ENCODE results near the gene DOK3. TPM values are rescaled to one million over a fixed set of nuclear protein-coding genes. Genes with fewer than 3 reads are reported as not detected.
A peak's percentile ranks its signal among the peaks of the same experiment; 100 is the strongest.

DOK3 gene
- total RNA-seq, 1 donor from 2014 or later: 4.2 TPM

- no peak for DNase-seq
Observed at GRCh38 chr5:177459819-177460628, 49.6 kb downstream of the DOK3 start.

DNA sequence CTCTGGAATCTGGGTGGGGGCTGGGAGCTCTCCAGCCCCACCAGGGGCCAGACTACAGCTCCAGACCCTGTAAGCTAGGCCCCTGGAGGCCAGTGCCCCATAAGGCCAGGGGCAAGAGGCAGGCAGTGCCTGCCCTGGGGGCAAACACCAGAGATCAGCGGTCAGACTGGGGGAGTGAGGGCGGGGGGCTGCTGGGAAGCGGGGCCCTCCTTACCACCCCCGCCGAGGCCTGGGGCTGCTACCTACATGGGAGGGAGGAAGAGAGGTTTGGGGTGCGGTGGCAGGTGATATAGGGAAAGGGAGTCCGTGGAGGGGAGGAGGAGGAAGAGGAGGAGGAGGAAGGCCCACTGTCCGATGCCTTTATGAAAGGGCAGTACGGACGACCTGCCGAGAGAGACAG is 50.3 kb downstream of the DOK3 start:
- DNase-seq (no peak), ATAC-seq (ENCODE audit: poor library complexity) (no peak)
- intact Hi-C loops (cut with DNase I): no loop called here

More at GRCh38 chr5:177459819-177460628, 49.6 kb downstream of the DOK3 start:
- intact Hi-C loops (cut with DNase I): no loop called here
- ATAC-seq (ENCODE audit: poor library complexity): no peak

GRCh38 chr5:177458912-177459350 is 50.7 kb downstream of the DOK3 start:
- DNase-seq: no peak
- ATAC-seq (ENCODE audit: poor library complexity): no peak
- intact Hi-C loops (cut with DNase I): no loop called here

DNA sequence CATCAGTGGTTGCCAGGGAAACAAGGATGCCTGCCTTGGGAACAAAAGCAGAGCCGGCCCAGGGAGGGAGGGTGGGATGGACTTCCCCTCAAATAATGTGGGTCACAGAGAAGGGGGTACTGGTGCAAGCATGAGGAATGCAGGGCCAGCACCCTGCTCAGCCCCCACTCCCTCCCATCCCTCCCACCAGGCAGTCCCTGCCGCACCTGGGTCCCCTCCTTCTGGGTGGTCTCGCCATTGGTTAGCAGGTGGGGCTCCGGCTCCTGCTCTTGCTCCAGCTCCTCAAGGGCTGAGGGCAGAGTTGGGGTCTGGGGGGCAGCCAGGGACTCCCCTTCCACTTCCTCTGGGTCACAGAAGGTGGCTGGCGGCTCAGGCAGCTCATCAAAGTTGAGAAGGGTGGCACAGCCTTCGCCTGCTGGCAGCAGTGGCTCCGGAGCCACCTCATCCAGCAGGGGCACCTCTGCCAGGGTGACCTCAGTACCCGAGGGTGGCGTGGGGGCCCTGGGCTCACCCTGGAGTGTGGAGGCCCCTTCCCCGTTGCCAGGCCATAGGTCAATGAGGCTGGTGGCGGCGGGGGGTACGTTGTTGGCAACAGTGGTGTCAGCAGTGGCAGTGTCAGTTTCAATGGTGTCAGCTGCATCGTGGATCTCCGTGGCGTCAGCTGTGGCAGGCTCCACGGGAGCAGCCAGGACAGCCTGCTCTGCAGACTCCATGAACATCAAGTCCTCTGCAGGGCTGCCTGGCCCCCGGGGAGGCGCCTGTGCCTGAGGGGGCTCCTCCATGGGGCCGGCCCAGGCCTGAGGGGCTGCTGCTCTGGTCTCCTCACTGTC is 51.6 kb downstream of the DOK3 start:
- ATAC-seq (ENCODE audit: poor library complexity) (no peak), DNase-seq (no peak)
- intact Hi-C loops (cut with DNase I): no loop called here

DNA sequence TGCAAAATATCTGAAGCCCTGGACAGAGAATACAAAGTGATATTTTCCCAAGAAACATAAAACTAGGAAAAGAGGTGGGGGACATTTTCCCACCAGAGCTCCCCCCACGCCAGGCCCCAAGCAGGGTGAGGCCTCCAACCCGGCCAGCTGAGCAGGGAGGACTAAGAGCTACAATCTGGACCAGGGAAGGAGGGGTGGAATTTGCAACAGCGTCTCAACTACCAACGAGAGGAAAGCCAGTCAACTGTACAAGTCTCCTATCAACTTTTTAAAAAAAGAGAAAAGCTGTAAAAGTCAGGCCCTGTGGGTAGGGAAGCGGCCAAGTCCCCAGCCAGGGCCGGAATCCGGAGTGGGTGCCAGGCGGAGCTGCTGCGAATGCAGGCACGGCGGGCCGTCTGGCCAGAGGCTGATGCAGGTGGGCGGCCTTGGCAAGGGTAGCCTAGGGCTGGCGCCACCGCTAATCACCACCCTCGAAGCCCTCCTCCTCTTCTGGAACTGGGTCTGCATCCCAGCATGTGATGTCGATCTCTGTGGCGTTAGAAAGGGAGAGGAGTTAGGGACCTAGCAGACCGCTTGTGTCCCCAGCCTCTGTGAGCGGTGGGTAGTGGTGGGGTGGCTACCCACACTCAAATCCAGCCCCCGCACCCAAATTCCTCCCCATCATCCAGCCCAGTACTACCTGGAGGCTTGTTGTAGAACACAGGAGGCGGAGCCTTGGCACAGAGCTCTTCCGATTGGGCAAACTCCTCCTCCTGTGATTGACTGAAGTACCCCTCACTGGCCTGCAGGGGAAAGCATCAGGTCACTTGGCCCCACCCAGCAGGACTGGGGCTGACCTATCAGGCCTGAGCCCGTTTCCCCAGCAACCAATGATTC is 52.4 kb downstream of the DOK3 start:
- DNase-seq (peak; percentile 81), ATAC-seq (ENCODE audit: poor library complexity) (peak; percentile 19)
- intact Hi-C loops (cut with DNase I): no loop called here

DNA sequence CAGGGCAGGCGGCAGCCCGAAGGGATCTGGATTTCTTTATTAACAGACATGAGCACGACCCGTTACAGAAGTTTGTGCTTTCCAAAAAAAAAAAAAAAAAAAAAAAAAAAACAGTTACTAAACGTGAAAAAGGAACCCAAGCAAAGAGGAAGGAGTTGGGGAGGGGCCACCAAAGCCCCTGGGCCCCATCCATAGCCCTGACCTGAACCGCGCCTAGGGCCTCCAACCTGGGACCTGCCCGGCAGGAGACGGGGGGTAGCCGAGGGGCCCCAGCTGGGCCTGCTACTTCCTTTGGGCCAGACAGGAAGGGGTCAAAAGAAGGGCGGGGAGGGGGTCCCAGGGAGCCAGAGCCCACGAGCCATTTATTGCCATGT is 53.0 kb downstream of the DOK3 start:
- no peak for ATAC-seq (ENCODE audit: poor library complexity)
- intact Hi-C loops (cut with DNase I): no loop called here
- no peak for DNase-seq

DNA sequence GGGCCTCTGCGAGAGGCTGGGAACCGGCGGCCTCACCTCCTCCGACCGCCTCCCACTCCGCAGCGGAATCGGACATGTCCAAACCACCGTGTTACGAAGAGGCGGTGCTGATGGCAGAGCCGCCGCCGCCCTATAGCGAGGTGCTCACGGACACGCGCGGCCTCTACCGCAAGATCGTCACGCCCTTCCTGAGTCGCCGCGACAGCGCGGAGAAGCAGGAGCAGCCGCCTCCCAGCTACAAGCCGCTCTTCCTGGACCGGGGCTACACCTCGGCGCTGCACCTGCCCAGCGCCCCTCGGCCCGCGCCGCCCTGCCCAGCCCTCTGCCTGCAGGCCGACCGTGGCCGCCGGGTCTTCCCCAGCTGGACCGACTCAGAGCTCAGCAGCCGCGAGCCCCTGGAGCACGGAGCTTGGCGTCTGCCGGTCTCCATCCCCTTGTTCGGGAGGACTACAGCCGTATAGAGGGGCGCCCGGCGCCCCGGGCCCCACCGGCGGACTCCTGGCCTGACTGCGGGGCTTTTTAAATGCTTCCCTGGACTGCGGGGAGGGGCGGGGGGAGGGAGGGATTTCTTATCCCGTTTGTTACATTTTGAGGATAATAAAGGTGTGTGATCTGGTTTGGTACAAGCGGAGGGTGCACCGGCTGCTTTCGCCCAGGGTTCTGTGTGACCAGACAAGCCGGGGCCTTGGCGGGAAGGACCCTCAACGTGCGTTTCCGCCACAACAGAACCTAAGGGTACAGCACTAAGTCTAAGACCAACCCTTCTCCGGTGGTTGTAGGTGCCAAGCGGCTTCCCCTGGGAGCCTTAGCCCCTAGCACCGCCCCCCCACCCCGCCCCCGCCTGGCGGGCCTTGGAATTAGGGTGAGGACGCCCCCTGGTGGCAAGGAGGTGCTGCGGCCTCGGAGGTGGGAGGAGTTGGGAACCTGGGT is 53.7 kb downstream of the DOK3 start:
- ATAC-seq (ENCODE audit: poor library complexity) (peak; percentile 74), DNase-seq (peak; percentile 95)
- intact Hi-C loops (cut with DNase I): loop anchor here (2.0 kb wide), 2 partner anchors 45 to 53 kb away; no protein-coding TSS in a partner anchor

DNA sequence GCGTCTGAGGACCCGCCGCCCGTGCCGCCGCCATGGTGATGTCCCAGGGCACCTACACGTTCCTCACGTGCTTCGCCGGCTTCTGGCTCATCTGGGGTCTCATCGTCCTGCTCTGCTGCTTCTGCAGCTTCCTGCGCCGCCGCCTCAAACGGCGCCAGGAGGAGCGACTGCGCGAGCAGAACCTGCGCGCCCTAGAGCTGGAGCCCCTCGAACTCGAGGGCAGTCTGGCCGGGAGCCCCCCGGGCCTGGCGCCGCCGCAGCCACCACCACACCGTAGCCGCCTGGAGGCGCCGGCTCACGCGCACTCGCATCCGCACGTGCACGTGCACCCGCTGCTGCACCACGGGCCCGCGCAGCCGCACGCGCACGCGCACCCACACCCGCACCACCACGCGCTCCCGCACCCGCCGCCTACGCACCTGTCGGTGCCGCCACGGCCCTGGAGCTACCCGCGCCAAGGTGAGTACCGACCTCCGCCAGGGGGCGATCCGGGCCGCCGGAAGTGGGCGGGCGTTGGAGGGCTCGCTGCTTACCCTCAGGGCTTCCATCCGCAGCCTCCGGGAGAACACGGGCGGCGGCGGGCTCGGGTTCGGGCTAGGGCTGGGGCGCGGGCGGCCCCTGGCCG is 54.5 kb downstream of the DOK3 start:
- peak; percentile 65 for ATAC-seq (ENCODE audit: poor library complexity)
- peak; percentile 88 for DNase-seq
- intact Hi-C loops (cut with DNase I): loop anchor here (2.0 kb wide), 2 partner anchors 46 to 52 kb away; no protein-coding TSS in a partner anchor

DNA sequence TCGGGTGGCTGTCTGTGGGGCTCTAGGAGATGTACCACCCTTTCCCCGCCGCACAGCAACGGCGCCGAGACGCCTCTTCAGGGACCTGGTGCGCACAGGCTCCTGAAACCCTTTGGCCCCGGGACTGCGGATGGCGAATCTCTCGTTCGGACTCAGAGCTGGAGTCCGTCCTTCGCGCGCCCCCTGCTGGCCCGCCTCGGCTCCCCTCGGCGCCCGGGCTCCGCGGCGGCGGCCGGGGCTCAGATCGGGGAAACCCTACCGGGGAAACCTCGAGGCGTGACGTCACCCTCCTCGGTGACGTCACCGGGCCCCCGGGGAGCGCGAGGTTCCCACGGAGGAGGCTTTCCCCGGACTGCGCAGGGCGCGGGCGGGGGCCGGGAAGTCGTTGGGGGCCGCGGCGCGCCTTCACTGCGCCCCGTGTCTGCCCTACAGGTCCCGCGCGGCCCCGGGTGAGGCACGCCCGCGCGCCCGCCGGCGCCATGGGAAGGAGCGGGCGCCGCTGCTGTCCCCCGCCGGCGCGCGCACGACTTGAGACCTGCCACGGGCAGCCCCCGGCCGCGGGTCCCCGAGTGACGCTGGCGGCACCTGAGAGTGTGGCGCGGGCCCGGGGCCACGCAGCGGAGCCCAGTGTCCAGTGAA is 55.1 kb downstream of the DOK3 start:
- DNase-seq: peak; percentile 94
- peak; percentile 77 for ATAC-seq (ENCODE audit: poor library complexity)

GRCh38 chr5:177453852-177454396 is 55.7 kb downstream of the DOK3 start:
- ATAC-seq (ENCODE audit: poor library complexity) (peak; percentile 6), DNase-seq (peak; percentile 69)
- intact Hi-C loops (cut with DNase I): loop anchor here (2.0 kb wide), 2 partner anchors 47 to 51 kb away; no protein-coding TSS in a partner anchor

More for the DNA sequence above, 55.1 kb downstream of the DOK3 start:
- intact Hi-C loops (cut with DNase I): loop anchor here (2.0 kb wide), 2 partner anchors 46 to 52 kb away; no protein-coding TSS in a partner anchor

GRCh38 chr5:177452688-177453638 is 56.7 kb downstream of the DOK3 start:
- ATAC-seq (ENCODE audit: poor library complexity) (no peak), DNase-seq (no peak)
- intact Hi-C loops (cut with DNase I): no loop called here

Other genes starting within 250 kb of the DOK3 start
- 21.2 TPM for gene RAB24, start 206.1 kb downstream of the DOK3 start, total RNA-seq
- gene PRELID1, start 206.0 kb downstream of the DOK3 start, total RNA-seq: 27.6 TPM
- gene MXD3, start 197.9 kb downstream of the DOK3 start, total RNA-seq: 2.5 TPM
- 56.8 TPM for gene LMAN2, start 158.2 kb downstream of the DOK3 start, total RNA-seq
- 2.4 TPM for gene RGS14, start 151.9 kb downstream of the DOK3 start, total RNA-seq
- gene SLC34A1, start 125.4 kb downstream of the DOK3 start, total RNA-seq: not detected
- not detected for gene PFN3, start 109.2 kb downstream of the DOK3 start, total RNA-seq
- not detected for gene F12, start 100.3 kb downstream of the DOK3 start, total RNA-seq
- gene GRK6, start 83.2 kb downstream of the DOK3 start, total RNA-seq: 16.0 TPM
- 0.59 TPM for gene PRR7, start 63.0 kb downstream of the DOK3 start, total RNA-seq
- 24.2 TPM for gene DBN1, start 36.2 kb downstream of the DOK3 start, total RNA-seq
- 37.0 TPM for gene PDLIM7, start 12.2 kb downstream of the DOK3 start, total RNA-seq
- 22.6 TPM for gene DDX41, start 7.1 kb upstream of the DOK3 start, total RNA-seq
- 23.2 TPM for gene FAM193B, start 44.7 kb upstream of the DOK3 start, total RNA-seq
- gene TMED9, start 82.4 kb upstream of the DOK3 start, total RNA-seq: 61.0 TPM
- gene B4GALT7, start 90.3 kb upstream of the DOK3 start, total RNA-seq: 12.9 TPM

Measured in Right ventricle myocardium superior (tissue), 1 donor.